Fibroblast of skin of scalp (primary cell): ENCODE data around the gene FAIM.
"Not testable (repeated sequence)": the region's sequence is repeated elsewhere in the genome, so short reads cannot be mapped to it uniquely, and the experiment has no call there.

ENCODE experiments used
- DNase-seq: peaks from one replicate; pipeline ENCODE4 v3.0.0-alpha.2; 2013

The FAIM gene

DNA sequence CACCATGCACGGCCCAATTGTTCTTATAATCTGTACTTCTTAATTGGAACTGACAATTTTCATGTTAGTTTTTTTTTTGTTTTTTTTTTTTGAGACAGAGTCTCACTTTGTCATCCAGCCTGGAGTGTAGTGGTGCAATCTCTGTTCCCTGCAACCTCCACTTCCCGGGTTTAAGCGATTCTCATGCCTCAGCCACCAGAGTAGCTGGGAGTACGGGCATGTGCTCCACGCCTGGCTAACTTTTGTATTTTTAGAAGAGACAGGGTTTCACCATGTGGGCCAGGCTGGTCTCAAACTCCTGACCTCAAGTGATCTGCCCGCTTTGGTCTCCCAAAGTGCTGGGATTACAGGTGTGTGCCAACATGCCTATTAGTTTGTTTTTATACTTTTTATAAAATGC, 72.4 kb downstream of the FAIM start:
- not testable (repeated sequence) for DNase-seq

- DNase-seq, result no peak
These were observed 73.1 kb downstream of the FAIM start for GRCh38 chr3:138681463-138682220.

GRCh38 chr3:138682648-138683047, 74.1 kb downstream of the FAIM start:
- no peak for DNase-seq
